ENCODE measurements around the gene SSR1.
A peak's percentile ranks its signal among the peaks of the same experiment; 100 is the strongest.
"Not testable (repeated sequence)": the region's sequence is repeated elsewhere in the genome, so short reads cannot be mapped to it uniquely, and the experiment has no call there.

The SSR1 gene

DNA sequence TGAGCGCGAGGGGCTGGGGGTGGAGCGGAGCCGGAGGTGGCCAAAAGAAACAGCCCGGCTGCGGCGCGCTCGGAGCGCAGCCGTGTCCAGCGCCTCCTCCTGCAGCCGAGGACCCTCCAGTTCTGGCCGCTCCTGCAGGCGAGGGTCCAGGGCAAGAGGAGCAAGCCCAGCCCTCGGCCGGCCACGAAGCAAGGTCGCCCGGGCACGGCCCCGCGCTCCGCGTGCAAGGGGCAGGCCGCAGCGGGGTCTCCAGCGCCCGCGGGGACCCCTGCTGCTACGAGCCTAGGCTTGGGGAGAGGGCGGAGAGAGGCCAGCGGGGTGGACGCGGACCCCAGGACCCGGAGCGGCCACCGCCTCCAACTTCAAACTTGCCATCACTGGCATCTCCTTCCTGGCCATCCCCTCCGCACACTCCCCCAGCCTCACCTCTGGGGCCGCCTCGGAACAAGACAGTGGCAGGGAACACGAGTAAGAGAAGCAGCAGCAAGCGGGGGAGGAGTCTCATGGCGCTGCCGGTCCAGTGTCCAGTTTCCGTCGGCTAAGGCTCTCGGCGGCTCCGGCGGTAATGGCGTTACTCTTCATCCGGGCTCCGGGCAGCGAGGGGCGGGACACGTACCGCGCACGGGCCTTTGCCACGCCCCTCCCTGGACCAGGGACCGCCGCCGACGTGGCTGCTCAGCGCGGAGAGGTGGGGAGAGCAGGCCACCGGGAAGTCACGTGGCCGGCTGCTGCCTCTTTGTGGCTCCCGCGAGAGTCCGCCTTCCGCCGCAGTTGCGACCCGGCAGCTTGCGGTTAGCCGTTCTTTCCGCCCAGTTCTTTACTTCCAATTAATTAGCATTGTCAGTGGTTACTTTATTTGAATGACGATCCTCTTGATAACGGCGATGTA is at the start of gene SSR1:
Gene SSR1 (minus strand): TSS at position 584 of the 889 bp plus-strand sequence. CDS start 79 bp downstream, at position 505.
- DNase-seq: peak; percentile 94 to 96

DNA sequence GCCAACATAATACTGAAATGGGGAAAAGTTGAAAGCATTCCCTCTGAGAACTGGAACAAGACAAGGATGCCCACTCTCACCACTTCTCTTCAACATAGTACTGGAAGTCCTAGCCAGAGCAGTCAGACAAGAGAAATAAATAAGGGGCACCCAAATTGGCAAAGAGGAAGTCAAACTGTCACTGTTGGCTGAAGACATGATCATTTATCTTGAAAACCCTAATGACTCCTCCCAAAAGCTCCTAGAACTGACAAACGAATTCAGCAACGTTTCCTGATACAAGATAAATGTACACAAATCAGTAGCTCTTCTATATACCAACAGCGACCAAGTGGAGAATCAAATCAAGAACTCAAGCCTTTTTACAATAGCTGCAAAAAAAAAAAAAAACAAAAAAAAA is 38.9 kb upstream of the SSR1 start:
- DNase-seq: not testable (repeated sequence)

DNA sequence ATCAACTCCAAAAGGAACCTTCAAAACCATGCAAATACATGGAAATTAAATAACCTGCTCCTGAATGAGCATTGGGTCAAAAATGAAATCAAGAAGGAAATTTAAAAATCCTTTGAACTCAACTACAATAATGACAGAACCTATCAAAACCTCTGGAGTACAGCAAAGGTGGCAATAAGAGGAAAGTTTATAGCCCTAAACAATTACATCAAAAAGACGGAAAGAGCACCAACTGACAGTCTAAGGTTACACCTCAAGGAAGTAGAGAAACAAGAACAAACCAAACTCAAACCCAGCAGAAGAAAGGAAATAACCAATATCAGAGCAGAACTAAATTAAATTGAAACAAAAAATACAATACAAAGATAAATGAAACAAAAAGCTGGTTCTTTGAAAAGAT is 37.6 kb upstream of the SSR1 start:
- not testable (repeated sequence) for DNase-seq

DNA sequence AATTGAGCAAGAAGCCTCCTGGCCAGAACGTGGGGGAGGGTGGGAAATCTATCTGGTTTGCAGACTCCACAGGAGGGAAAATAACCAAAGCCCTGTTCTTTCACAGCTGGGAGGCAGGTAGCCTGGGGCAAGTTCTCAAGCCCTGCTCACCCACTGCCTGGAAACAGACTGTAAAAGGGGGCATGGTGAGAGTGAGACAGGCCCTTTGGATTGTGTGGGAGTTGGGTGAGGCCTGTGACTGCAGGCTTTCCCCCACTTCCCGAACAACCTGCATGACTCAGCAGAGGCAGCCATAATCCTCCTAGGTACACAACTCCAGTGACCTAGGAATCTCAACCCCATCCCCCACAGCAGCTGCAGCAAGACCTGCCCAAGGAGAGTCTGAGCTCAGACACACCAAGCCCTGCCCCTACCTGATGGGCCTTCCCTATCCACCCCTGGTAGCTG is 34.6 kb upstream of the SSR1 start:
- not testable (repeated sequence) for DNase-seq

DNA sequence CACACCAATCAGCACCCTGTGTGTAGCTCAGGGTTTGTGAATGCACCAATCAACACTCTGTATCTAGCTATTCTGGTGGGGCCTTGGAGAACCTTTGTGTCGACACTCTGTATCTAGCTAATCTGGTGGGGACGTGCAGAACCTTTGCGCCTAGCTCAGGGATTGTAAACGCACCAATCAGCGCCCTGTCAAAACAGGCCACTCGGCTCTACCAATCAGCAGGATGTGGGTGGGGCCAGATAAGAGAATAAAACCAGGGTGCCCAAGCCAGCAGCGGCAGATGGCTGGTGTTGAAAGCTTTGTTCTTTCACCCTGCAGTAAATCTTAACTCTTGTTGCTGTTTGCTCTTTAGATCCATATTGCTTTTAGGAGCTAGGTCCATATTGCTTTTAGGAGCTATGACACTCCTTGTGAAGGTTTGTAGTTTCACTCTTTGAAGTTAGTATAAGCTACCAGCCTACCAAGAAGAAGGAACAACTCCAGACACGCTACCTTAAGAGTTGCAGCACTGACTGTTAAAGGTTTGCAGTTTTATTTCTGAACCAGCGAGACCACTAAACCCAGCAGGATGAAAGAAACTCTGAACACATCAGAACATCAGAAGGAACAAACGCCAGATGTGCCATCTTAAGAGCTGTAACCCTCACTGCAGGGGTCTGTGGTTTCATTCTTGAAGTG is 31.9 kb upstream of the SSR1 start:
- DNase-seq: not testable (repeated sequence)

DNA sequence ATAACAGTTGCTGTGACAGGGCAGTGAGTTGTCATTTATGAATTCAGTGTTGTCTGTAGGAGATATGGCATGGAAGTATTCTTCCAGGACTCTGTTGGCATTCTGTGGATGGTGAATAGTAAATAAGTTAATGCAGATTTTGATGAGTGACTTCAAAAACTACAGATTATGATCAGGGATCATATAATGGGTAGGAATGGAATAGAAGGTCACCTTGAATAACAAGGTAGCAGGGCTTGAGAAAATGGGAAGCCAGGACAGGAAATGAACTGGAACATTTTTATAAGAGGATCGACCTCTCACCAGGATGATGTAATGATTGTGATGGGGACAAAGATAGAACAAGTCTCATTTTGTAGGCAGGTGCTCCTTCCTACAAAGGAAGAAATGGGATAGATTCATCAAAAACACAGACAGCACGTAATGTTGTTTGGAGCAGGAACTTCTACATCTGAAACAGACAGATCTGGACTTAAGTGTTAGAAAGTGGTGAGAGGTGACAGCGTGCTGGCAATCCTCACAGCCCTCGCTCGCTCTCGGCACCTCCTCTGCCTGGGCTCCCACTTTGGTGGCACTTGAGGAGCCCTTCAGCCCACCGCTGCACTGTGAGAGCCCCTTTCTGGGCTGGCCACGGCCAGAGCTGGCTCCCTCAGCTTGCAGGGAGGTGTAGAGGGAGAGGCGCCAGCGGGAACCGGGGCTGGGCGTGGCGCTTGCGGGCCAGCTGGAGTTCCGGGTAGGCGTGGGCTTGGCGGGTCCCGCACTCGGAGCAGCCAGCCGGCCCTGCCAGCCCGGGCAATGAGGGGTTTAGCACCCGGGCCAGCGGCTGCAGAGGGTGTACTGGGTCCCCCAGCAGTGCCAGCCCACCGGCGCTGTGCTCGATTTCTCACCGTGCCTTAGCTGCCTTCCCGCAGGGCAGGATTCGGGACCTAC is 30.8 kb upstream of the SSR1 start:
- no peak for DNase-seq

DNA sequence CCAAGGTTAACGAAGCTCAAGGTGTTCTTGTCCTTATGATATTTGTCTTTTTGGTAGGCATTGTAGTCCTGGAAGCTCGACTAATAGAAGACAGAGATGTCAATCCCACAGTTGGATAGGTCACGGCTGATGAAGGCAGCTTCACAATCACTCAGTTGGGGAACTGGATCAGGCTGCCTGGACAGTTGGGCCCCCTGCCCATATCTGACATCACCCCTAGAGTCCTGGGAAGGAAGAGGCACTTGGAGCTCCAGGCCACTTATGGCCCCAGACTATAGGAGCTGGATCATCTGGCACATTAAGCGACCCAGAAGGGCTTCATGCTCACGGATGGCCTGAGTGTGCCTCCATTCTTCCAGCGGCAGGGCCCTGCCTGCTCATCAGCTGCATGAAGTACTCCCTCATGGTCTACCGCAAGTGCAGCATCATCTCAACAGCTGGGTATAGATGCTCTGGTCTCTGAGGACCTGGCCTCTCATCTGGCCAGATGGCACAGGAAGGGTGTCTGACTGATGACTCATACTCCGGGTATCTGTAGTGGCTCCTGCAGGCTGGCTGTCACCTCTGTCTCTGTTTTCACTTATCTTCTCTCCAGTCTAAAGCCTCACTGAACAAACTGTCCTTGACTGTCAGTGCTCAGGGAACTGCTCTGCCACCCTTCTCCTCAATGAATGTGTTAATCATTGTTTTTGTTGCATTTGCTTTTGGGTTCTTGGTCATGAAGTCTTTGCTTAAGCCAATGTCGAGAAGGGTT is 29.2 kb upstream of the SSR1 start:
- DNase-seq: no peak

DNA sequence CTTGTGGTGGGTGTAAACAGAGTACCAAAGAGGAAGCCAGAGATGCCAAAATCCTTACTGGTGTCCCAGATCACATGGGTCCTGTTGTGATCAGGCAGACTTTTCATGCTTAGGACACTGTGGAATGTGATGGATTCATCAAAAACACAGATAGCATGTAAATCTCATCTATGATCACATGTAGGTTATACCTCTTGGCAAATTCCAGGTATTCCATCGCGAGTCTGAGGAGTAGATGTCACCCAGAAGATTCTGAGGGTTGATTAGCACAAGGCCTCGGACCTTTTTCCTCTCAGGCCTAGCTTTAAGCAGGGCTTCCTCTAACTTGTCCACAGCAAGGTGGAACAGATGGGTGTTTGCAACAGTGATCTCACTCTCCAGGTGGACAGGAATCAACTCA is 28.3 kb upstream of the SSR1 start:
- no peak for DNase-seq

DNA sequence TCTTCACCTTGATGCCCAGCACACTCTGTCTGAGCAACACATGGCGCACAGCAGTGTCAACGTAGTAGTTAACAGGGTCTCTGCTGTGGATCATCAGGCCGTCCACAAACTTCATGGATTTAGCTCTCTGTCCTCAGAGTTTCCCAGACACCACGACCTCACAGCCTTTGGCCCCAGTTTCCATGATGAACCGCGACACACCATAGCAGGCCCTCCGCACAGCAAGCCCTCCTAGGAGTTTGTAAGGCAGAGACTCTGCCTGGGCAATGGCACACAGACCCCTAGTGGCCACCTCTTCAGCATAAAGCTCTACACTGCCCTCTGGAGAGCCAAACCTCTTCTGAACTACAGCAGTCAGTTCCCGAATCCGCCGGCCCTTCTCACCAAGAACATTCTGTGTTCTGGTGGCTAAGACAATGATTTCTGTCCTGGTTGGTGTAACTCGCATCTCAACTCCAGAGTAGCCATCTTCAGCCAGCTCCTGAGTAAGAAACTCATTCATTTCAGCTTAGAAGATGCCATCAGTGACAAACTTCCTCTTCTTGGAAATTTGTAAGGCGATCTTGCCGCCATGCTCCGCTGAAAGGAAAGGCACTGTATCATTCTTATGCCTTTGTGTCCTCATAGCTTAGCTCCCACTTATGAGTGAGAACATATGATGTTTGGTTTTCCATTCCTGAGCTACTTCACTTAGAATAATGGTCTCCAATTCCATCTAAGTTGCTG is 26.2 kb upstream of the SSR1 start:
- peak in 1 of 2 experiments; percentile 18 for DNase-seq

DNA sequence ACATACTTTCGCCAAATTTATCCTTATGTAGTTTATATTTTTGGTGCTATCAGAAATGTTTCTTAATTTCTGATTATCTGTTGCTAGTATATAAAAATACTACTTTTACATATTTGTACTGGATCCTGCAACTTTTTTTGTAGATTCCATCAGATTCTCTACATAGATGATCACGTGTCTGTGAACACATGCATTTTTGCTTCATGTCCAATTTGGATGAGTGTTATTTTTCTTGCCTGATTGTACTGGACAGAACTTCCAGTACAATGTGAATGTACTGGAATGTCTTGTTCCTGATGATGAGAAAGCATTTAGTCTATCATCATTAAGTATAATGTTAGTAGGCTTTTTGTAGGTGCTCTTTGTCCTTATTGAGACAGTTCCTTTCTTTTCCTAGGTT is 25.0 kb upstream of the SSR1 start:
- no peak for DNase-seq

DNA sequence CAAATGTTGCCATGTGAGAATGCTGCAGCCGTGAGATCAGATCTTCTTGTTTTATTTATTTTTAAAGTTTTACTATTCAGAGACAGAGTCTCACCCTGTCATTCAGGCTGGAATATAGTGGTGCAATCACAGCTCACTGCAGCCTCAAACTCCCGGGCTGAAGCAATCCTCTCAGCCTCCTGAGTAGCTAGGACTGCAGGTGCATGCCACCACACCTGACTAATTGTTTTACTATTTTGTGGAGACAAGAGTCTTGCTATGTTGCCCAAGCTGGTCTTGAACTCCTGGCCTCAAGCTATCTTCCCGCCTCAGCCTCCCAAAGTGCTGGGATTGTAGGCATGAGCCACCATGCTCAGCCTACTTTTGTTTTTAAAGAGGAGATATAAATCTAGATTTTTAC is 22.5 kb upstream of the SSR1 start:
- DNase-seq: no peak

DNA sequence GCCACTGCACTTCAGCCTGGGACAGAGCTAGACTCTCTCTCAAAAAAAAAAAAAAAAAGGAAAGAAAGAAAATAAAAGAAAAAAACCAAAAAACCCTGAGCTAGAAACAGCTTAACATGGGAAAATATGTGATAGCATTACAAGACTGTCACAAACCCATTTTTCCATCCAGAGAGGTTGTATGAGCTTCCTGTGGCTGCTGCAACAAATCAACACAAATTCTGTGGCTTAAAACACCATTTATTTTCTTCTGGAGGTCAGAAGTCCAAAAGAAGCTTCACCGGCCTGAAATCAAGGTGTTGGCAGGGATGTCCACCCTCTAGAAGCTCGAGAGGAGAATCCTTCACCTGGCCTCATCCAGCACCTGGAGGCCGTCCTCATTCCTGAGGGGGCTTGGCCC is 21.7 kb upstream of the SSR1 start:
- no peak for DNase-seq

DNA sequence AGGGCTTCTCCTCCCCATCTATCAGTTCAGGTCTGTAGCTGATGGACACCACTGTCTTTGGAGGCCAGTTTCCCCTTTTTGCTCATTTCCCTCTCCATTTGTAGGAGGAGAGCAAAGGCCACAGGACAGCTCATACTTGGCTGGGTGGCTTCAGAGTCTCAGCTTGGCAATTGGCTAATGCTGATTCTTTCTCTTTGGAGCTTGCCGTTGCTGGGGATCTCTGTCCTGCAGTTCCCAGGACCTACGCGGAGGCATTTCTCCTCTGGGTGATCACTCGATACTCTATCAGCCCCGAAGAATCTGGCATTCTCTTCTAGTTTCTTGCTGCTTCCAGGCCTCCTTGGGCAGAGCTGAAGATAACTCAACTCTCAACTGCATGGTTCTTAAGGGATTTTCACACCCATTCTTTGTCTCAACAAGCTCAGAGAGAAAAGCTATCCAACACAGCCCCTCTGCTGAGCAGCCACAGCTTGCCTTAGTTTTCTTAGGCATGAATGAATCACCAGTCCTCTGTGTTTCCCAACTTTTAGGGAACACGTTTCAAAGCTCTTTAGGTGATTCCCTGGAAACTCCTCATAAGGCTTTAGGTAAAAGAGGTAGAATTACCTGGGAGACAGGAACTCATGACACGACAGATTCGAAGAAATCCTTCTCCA is 19.2 kb upstream of the SSR1 start:
- no peak for DNase-seq

DNA sequence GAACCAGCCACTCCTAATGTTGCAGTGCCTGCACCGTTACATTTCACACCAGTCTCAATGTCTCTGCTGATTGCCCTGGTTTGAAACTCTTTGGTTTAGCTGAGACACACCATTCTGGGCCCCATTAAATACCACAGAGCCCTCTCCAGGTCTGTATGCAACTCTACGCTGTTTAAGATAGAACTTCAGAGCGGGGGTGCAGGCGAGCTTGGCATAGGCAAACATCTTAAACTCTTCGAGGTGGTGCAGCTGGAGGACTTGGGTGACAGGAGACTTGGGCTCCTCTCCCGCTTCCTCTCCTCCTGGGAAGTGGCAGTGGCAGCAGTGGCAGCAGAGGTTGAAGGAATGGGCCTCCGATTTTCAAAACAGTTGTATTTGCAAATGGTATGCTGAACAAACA is 18.5 kb upstream of the SSR1 start:
- no peak for DNase-seq

DNA sequence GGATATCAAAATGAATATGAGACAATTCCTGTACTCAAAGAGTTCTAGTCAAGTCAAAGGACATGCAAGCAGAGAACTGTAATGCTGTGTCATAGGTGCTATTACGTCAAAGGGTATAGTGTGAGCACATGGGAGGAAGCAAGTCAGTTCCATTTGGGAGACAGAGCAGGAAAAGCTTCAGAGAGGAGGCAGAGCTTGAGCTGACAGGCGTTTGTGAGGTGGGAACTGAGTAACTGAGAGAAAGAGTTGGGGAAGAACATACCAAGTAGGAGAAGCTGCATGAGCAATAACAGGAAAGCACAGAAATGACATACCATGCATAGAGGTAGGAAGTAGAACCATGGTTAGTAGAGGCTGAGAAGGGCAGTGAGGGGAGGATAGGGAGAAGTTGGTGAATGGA is 15.2 kb upstream of the SSR1 start:
- no peak for DNase-seq

DNA sequence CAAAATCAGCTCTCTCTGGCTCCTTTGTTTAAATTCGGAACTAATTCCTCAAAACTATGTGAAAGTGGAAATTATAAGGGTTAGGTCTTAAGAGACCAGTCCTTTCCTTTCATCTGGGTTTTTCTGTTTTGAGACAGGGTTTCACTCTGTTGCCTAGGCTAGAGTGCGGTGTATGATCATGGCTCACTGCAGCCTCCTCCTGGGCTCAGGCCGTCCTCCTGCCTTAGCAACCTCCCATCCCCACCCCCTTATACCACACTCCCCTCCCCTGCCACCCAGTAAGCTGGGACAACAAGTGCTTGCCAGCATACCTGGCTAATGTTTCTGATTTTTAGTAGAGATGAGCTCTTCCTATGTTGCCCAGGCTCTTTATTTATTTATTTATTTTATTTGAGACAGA is 12.8 kb upstream of the SSR1 start:
- no peak for DNase-seq

DNA sequence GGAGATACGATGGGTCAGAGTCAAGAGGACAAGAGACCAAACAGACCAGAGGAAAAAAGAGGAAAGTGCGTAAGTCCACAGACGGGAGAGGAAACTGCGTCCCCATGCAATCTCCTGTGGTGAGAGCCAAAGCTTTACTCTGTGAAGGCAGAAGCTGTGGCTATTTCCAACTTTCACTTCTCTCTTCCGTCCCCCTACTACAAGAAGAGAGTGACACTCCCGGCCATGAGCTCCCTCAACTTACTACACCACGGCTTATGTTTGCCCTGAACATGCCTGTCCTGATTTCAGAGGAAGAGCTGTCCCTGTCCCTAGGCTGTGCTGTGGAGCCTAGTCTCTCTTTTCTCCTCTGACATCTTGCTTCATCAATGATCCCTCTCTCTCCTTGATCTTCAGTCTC is 11.5 kb upstream of the SSR1 start:
- DNase-seq: no peak

DNA sequence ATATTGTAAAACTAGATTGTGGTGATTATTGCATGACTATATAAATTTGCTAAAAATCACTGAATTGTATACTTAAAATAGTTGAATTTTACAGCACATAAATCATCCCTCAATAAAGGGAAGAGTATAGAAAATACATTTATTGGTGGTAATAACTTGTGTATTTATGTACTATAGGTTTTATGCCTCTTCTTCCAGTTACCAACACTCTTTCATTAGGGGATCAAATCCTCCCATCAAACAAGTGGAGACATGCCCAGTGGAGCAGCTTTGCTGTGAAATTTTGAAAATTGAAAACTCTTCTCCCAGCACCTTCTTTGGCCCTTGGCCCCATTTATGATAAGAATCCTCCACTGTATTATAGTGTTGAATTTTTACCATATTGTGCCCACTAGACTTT is 10.1 kb upstream of the SSR1 start:
- DNase-seq: no peak

DNA sequence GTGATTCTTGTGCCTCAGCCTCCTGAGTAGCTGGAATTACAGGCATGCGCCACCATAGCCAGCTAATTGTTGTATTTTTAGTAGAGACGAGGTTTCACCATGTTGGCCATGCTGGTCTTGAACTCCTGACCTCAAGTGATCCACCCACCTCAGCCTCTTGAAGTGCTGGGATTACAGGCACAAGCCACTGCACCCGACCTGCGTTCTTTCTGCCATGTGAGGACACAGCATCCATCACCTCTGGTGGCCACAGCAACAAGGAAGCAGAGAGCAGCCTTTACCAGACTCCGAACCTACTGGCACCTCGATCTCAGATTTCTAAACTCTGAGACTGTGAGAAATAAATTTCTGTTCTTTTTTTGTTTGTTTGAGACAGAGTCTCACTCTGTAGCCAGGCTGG is 8.9 kb upstream of the SSR1 start:
- DNase-seq: not testable (repeated sequence)

DNA sequence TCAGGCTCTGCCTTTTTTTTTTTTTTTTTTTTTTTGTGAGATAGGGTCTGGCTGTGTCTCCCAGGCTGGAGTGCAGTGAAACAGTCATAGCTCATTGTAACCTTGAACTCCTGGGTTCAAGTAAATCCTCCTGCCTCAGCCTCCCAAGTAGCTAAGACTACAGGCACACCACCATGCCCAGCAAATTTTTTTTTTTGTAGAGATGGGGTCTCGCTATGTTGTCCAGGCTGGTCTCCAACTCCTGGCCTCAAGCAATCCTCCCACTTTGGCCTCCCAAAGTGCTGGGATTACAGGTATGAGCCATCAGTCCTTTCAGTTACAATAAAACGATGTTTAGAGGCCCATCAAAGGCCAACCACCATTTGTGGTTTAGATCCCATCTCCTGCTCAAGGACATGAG is 6.4 kb upstream of the SSR1 start:
- not testable (repeated sequence) for DNase-seq

DNA sequence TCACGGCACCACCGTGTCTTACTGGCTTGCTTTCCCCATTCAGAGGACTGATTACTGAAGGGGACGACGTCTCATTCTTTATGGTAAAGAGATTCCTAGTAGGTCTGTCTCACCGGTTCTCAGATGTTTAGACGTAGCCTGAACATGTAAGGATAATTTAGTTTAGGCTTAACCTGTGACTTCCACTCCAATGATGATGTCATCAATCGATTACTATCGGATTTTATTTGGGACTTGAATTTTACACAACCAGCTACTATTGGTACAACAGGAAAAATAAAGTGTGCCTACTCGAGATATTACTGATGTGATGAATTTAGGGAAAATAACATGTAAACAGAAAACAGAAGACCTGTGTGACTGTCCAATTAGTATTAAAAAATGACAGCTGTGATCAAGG is 4.5 kb upstream of the SSR1 start:
- no peak for DNase-seq

Data from NCI-H1930 (cell line).